Measurements from ENCODE around the gene SARS1.

SARS1 gene

DNA sequence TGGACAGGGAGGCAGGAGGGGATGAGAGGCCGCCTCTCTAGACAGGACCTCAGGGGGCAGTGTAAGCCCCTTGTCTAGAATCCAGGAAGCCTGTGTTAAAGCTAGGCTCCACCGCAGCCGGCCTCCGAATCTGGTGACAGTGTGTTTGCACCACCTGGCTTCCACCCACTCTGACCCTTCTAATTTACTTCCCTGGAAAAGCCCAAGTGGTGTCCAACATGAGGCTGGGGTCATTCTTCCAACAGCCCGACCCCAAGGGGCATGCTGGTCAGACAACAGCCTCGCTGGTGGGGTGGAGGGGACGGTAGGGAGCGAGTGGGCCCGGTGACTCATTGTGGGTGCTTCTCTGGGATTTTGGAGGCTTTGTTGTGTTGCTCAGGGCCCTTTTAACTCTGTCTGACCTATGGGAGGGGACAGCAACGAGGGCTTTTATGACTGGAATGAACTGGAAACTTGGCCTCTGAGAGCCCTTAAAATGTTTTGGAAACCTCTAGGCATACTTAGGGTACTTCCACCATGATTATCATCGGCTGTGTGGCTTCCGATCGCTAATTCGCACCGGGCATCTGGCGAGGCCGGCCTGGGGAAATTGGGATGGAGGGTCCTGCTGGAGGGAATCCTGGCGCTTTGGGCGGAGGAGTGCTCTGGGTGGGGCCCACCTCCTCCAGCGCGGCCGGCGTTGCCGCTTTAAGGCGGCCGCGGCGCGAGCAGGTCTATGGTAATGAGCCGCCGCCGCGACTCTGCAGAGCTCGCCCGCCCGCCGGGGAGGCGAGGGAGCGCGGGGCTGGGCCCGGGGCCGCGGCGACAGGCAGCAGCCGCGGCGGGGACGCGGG is 35.3 kb downstream of the SARS1 start, which contains the start of gene CELSR2:
Gene CELSR2 (plus strand): TSS at position 743 of the 833 bp plus-strand sequence. CDS start 541 bp downstream, outside the sequence.
- Histone ChIP-seq H3K4me1 (ENCODE audit: control insufficient read depth in 1 of 2, insufficient read depth in 2 of 2, low read length in 2 of 2) (peaks cover 5 to 10% of the 10 kb centered on the region in 2 donors), H3K9ac (ENCODE audit: low read depth in 1 of 2, low read length in 2 of 2) (peak within 1 kb of the TSS; percentile 32 to 39), H3K27me3 (ENCODE audit: control insufficient read depth in 1 of 2, insufficient read depth in 2 of 2, low read length in 2 of 2) (no peaks in the 10 kb centered on the region), H3K27ac (ENCODE audit: low read depth, low read length) (no peak within 1 kb of the TSS), H3K36me3 (ENCODE audit: control insufficient read depth in 1 of 2, insufficient read depth in 2 of 2, low read length in 2 of 2) (no peaks in the 10 kb centered on the region), H3K9me3 (ENCODE audit: control insufficient read depth in 1 of 2, low read length in 2 of 2) (no peaks in the 10 kb centered on the region), H3K4me3 (ENCODE audit: low read depth in 1 of 2, low read length in 2 of 2) (peak within 1 kb of the TSS; percentile 40 to 65)

DNA sequence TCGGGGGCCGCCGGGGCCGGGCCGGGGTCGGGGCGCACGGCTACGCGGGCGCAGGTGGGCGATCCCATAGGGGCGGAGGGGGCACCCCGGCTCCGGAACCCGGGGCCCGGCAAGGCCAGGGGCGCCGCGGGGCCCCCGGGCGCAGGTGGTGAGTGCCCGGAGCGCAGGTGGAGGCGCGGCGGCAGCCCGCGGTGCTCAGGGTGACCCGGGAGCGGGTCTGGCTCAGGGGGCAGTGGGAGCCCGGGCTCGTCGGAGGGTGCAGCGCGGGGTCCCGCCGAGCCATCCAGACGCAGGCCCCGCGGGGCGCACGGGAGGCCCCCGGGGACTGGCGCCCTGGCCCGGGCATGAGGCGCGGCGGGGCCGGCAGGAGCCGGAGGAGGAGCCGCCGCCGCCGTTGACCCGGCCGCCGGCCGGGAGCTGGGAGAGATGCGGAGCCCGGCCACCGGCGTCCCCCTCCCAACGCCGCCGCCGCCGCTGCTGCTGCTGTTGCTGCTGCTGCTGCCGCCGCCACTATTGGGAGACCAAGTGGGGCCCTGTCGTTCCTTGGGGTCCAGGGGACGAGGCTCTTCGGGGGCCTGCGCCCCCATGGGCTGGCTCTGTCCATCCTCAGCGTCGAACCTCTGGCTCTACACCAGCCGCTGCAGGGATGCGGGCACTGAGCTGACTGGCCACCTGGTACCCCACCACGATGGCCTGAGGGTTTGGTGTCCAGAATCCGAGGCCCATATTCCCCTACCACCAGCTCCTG is 36.1 kb downstream of the SARS1 start:
- Histone ChIP-seq H3K9ac (ENCODE audit: low read depth in 1 of 2, low read length in 2 of 2) (peak overlapping the region in 1 of 2 donors; percentile 32), H3K36me3 (ENCODE audit: control insufficient read depth in 1 of 2, insufficient read depth in 2 of 2, low read length in 2 of 2) (no peaks in the 10 kb centered on the region), H3K27ac (ENCODE audit: low read depth, low read length) (no peak overlapping the region), H3K9me3 (ENCODE audit: control insufficient read depth in 1 of 2, low read length in 2 of 2) (no peaks in the 10 kb centered on the region), H3K27me3 (ENCODE audit: control insufficient read depth in 1 of 2, insufficient read depth in 2 of 2, low read length in 2 of 2) (no peaks in the 10 kb centered on the region), H3K4me1 (ENCODE audit: control insufficient read depth in 1 of 2, insufficient read depth in 2 of 2, low read length in 2 of 2) (peaks cover 7 to 17% of the 10 kb centered on the region in 2 donors), H3K4me3 (ENCODE audit: low read depth in 1 of 2, low read length in 2 of 2) (peak overlapping the region; percentile 22 to 63)

DNA sequence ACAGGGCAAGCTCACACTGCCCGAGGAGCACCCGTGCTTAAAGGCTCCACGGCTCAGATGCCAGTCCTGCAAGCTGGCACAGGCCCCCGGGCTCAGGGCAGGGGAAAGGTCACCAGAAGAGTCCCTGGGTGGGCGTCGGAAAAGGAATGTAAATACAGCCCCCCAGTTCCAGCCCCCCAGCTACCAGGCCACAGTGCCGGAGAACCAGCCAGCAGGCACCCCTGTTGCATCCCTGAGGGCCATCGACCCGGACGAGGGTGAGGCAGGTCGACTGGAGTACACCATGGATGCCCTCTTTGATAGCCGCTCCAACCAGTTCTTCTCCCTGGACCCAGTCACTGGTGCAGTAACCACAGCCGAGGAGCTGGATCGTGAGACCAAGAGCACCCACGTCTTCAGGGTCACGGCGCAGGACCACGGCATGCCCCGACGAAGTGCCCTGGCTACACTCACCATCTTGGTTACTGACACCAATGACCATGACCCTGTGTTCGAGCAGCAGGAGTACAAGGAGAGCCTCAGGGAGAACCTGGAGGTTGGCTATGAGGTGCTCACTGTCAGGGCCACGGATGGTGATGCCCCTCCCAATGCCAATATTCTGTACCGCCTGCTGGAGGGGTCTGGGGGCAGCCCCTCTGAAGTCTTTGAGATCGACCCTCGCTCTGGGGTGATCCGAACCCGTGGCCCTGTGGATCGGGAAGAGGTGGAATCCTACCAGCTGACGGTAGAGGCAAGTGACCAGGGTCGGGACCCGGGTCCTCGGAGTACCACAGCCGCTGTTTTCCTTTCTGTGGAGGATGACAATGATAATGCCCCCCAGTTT is 36.9 kb downstream of the SARS1 start:
- peaks cover 15 to 25% of the 10 kb centered on the region in 2 donors for H3K4me1 ChIP-seq (ENCODE audit: control insufficient read depth in 1 of 2, insufficient read depth in 2 of 2, low read length in 2 of 2)
- no peaks in the 10 kb centered on the region for H3K27me3 ChIP-seq (ENCODE audit: control insufficient read depth in 1 of 2, insufficient read depth in 2 of 2, low read length in 2 of 2)
- no peak overlapping the region for H3K27ac ChIP-seq (ENCODE audit: low read depth, low read length)
- H3K36me3 ChIP-seq (ENCODE audit: control insufficient read depth in 1 of 2, insufficient read depth in 2 of 2, low read length in 2 of 2) = no peaks in the 10 kb centered on the region
- peak overlapping the region in 1 of 2 donors; percentile 32 for H3K9ac ChIP-seq (ENCODE audit: low read depth in 1 of 2, low read length in 2 of 2)
- H3K9me3 ChIP-seq (ENCODE audit: control insufficient read depth in 1 of 2, low read length in 2 of 2) = no peaks in the 10 kb centered on the region
- H3K4me3 ChIP-seq (ENCODE audit: low read depth in 1 of 2, low read length in 2 of 2) = peak overlapping the region in 1 of 2 donors; percentile 63

DNA sequence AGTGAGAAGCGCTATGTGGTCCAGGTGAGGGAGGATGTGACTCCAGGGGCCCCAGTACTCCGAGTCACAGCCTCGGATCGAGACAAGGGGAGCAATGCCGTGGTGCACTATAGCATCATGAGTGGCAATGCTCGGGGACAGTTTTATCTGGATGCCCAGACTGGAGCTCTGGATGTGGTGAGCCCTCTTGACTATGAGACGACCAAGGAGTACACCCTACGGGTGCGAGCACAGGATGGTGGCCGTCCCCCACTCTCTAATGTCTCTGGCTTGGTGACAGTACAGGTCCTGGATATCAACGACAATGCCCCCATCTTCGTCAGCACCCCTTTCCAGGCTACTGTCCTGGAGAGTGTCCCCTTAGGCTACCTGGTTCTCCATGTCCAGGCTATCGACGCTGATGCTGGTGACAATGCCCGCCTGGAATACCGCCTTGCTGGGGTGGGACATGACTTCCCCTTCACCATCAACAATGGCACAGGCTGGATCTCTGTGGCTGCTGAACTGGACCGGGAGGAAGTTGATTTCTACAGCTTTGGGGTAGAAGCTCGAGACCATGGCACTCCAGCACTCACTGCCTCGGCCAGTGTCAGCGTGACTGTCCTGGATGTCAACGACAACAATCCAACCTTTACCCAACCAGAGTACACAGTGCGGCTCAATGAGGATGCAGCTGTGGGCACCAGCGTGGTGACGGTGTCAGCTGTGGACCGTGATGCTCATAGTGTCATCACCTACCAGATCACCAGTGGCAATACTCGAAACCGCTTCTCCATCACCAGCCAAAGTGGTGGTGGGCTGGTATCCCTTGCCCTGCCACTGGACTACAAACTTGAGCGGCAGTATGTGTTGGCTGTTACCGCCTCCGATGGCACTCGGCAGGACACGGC is 37.8 kb downstream of the SARS1 start:
- H3K36me3 ChIP-seq (ENCODE audit: control insufficient read depth in 1 of 2, insufficient read depth in 2 of 2, low read length in 2 of 2) = no peaks in the 10 kb centered on the region
- no peak overlapping the region for H3K4me3 ChIP-seq (ENCODE audit: low read depth in 1 of 2, low read length in 2 of 2)
- H3K9me3 ChIP-seq (ENCODE audit: control insufficient read depth in 1 of 2, low read length in 2 of 2) = no peaks in the 10 kb centered on the region
- peaks cover 15 to 25% of the 10 kb centered on the region in 2 donors for H3K4me1 ChIP-seq (ENCODE audit: control insufficient read depth in 1 of 2, insufficient read depth in 2 of 2, low read length in 2 of 2)
- no peaks in the 10 kb centered on the region for H3K27me3 ChIP-seq (ENCODE audit: control insufficient read depth in 1 of 2, insufficient read depth in 2 of 2, low read length in 2 of 2)
- no peak overlapping the region for H3K27ac ChIP-seq (ENCODE audit: low read depth, low read length)
- H3K9ac ChIP-seq (ENCODE audit: low read depth in 1 of 2, low read length in 2 of 2) = no peak overlapping the region

DNA sequence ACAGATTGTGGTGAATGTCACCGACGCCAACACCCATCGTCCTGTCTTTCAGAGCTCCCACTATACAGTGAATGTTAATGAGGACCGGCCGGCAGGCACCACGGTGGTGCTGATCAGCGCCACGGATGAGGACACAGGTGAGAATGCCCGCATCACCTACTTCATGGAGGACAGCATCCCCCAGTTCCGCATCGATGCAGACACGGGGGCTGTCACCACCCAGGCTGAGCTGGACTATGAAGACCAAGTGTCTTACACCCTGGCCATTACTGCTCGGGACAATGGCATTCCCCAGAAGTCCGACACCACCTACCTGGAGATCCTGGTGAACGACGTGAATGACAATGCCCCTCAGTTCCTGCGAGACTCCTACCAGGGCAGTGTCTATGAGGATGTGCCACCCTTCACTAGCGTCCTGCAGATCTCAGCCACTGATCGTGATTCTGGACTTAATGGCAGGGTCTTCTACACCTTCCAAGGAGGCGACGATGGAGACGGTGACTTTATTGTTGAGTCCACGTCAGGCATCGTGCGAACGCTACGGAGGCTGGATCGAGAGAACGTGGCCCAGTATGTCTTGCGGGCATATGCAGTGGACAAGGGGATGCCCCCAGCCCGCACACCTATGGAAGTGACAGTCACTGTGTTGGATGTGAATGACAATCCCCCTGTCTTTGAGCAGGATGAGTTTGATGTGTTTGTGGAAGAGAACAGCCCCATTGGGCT is 38.6 kb downstream of the SARS1 start:
- Histone ChIP-seq H3K9ac (ENCODE audit: low read depth in 1 of 2, low read length in 2 of 2) (no peak overlapping the region), H3K4me3 (ENCODE audit: low read depth in 1 of 2, low read length in 2 of 2) (no peak overlapping the region), H3K27ac (ENCODE audit: low read depth, low read length) (no peak overlapping the region), H3K4me1 (ENCODE audit: control insufficient read depth in 1 of 2, insufficient read depth in 2 of 2, low read length in 2 of 2) (peaks cover 15 to 25% of the 10 kb centered on the region in 2 donors), H3K27me3 (ENCODE audit: control insufficient read depth in 1 of 2, insufficient read depth in 2 of 2, low read length in 2 of 2) (no peaks in the 10 kb centered on the region), H3K36me3 (ENCODE audit: control insufficient read depth in 1 of 2, insufficient read depth in 2 of 2, low read length in 2 of 2) (no peaks in the 10 kb centered on the region), H3K9me3 (ENCODE audit: control insufficient read depth in 1 of 2, low read length in 2 of 2) (no peaks in the 10 kb centered on the region)

DNA sequence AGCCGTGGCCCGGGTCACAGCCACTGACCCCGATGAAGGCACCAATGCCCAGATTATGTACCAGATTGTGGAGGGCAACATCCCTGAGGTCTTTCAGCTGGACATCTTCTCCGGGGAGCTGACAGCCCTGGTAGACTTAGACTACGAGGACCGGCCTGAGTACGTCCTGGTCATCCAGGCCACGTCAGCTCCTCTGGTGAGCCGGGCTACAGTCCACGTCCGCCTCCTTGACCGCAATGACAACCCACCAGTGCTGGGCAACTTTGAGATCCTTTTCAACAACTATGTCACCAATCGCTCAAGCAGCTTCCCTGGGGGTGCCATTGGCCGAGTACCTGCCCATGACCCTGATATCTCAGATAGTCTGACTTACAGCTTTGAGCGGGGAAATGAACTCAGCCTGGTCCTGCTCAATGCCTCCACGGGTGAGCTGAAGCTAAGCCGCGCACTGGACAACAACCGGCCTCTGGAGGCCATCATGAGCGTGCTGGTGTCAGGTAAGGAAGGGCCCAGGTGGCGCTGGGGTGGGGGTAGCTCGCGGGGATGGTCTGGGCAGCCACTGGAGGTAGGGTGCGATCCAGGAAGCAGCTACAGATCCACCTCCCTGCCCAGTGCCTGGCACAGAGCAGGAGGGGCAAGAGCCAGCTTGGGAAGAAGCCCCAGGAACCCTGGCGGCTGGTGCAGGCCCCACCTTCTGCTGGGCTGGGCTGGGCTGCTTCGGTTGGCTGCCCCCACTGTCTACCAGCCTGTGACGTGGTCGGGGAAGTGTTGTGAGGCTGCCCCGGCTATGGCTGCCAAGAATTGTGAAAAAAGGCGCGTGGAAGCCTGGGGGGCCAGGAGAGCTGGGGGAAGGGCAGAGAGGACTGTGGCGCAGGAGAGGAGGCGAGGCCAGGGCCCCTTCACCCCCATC is 39.4 kb downstream of the SARS1 start:
- H3K27me3 ChIP-seq (ENCODE audit: control insufficient read depth in 1 of 2, insufficient read depth in 2 of 2, low read length in 2 of 2) = no peaks in the 10 kb centered on the region
- H3K4me1 ChIP-seq (ENCODE audit: control insufficient read depth in 1 of 2, insufficient read depth in 2 of 2, low read length in 2 of 2) = peaks cover 15 to 25% of the 10 kb centered on the region in 2 donors
- H3K27ac ChIP-seq (ENCODE audit: low read depth, low read length) = peak overlapping the region; percentile 51
- H3K9ac ChIP-seq (ENCODE audit: low read depth in 1 of 2, low read length in 2 of 2) = no peak overlapping the region
- H3K4me3 ChIP-seq (ENCODE audit: low read depth in 1 of 2, low read length in 2 of 2) = no peak overlapping the region
- no peaks in the 10 kb centered on the region for H3K9me3 ChIP-seq (ENCODE audit: control insufficient read depth in 1 of 2, low read length in 2 of 2)
- H3K36me3 ChIP-seq (ENCODE audit: control insufficient read depth in 1 of 2, insufficient read depth in 2 of 2, low read length in 2 of 2) = no peaks in the 10 kb centered on the region

DNA sequence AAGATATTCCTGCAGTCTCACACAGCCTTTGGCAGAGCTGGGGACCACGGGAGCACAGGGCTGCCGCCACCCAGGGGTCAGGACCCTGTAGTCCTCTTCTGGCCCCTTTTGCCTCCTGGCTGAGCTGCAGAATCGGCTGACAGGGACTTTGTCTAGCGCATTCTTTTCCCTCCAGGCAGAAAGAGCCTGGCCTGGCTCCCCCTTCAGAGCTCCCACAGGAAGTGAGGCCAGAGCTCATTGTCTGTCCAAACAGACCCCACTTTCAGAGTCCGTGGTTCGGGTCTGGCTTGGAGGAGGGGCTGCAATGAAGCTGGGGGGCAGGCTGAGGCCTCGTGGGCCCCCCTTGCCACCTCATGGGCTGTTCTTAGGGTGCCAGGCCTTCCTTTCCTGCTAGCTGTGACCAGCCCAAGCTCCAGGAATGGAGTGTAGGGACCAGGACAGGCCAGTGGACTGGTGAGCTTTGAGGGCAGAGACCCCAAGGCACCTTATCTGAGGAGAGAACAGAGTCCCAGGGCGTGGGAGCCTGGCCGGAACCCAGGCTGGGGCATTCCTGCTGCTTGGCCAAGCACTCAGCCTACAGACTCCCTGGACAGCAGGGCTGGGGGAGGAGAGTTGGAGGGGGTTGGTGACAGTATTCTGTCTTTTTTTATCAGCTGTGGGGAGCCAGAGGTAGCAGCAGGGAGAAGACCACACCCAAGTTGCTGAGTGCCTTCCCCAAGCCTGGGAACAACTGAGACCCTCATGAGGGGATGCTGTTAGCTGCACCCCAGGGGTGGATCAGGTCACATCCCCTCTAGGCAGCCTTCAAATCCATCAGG is 40.3 kb downstream of the SARS1 start:
- Histone ChIP-seq H3K27ac (ENCODE audit: low read depth, low read length) (peak overlapping the region; percentile 51), H3K9ac (ENCODE audit: low read depth in 1 of 2, low read length in 2 of 2) (no peak overlapping the region), H3K9me3 (ENCODE audit: control insufficient read depth in 1 of 2, low read length in 2 of 2) (no peaks in the 10 kb centered on the region), H3K4me1 (ENCODE audit: control insufficient read depth in 1 of 2, insufficient read depth in 2 of 2, low read length in 2 of 2) (peaks cover 12 to 23% of the 10 kb centered on the region in 2 donors), H3K36me3 (ENCODE audit: control insufficient read depth in 1 of 2, insufficient read depth in 2 of 2, low read length in 2 of 2) (peaks cover 0 to under 1% of the 10 kb centered on the region in 2 donors), H3K27me3 (ENCODE audit: control insufficient read depth in 1 of 2, insufficient read depth in 2 of 2, low read length in 2 of 2) (no peaks in the 10 kb centered on the region), H3K4me3 (ENCODE audit: low read depth in 1 of 2, low read length in 2 of 2) (no peak overlapping the region)

DNA sequence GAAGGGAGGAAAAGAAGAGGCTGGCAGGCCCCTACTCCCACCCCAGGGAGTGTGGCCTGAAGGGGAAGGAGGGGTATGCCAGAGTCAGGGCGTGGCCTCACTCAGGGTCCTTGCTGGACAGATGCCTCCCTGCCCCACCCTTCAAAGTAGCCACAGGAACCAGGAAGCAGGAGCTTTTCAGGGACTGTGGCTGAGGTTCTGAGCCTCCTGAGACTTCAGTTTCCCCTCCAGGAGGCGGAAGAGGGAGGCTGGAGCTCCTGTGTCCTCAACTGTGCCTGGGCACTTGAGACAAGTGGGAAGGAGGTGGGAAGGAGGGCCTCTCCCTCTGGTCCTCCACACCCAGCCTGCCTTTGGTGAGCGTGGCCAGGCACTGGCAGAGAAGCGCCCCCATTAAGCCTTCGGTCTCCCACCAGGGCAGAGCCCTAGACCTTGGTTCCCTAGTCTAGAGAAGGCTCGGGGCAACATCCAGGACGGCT is 40.9 kb downstream of the SARS1 start:
- H3K9ac ChIP-seq (ENCODE audit: low read depth in 1 of 2, low read length in 2 of 2) = no peak overlapping the region
- peaks cover 10 to 20% of the 10 kb centered on the region in 2 donors for H3K4me1 ChIP-seq (ENCODE audit: control insufficient read depth in 1 of 2, insufficient read depth in 2 of 2, low read length in 2 of 2)
- no peaks in the 10 kb centered on the region for H3K9me3 ChIP-seq (ENCODE audit: control insufficient read depth in 1 of 2, low read length in 2 of 2)
- H3K27me3 ChIP-seq (ENCODE audit: control insufficient read depth in 1 of 2, insufficient read depth in 2 of 2, low read length in 2 of 2) = no peaks in the 10 kb centered on the region
- no peak overlapping the region for H3K27ac ChIP-seq (ENCODE audit: low read depth, low read length)
- H3K4me3 ChIP-seq (ENCODE audit: low read depth in 1 of 2, low read length in 2 of 2) = no peak overlapping the region
- H3K36me3 ChIP-seq (ENCODE audit: control insufficient read depth in 1 of 2, insufficient read depth in 2 of 2, low read length in 2 of 2) = peaks cover 0 to 5% of the 10 kb centered on the region in 2 donors
